Stimulated activated naive CD8-positive, alpha-beta T cell treated with anti-CD3 and anti-CD28 coated beads, Interleukin-15, Interleukin-2, amounts not matched to agents 100 U/mL and 50 U/mL, for 24 hours (primary cell): Measurements from ENCODE around the gene KIRREL2.
"Not testable (repeated sequence)": the region's sequence is repeated elsewhere in the genome, so short reads cannot be mapped to it uniquely, and the experiment has no call there.

Experiments used
- ATAC-seq: fragments of 150-1000 bp; cut with Tn5 transposase; one replicate; pipeline ENCODE4 v1.10.0; 2021
- DNase-seq: peaks from one replicate; pipeline ENCODE4 v3.0.0; 2021

KIRREL2 gene

DNA sequence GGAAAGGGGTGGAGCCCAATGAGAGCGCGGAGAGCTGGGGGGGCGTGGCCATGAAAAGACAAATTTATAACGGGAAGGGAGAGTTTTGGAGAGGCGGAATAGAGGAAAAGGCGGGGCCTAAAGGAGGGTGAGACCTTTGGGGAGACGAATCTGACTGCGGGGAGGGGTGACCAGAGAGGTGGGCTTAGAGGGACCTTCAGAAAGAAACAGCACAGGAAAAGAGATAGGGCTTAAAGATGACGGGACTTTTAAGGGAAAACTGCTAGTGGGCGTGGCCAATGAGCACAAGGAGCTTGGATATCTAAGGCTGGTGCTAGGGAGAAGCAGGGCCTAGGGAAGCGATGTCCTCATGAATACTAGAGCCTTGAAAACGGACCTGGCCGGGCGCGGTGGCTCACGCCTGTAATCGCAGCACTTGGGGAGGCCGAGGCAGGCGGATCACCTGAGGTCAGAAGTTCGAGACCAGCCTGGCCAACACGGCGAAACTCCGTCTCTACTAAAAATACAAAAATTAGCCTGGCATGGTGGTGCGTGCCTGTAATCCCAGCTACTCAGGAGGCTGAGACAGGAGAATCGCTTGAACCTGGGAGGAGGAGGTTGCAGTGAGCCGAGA is 13.5 kb downstream of the KIRREL2 start:
- ATAC-seq: not testable (repeated sequence)

DNA sequence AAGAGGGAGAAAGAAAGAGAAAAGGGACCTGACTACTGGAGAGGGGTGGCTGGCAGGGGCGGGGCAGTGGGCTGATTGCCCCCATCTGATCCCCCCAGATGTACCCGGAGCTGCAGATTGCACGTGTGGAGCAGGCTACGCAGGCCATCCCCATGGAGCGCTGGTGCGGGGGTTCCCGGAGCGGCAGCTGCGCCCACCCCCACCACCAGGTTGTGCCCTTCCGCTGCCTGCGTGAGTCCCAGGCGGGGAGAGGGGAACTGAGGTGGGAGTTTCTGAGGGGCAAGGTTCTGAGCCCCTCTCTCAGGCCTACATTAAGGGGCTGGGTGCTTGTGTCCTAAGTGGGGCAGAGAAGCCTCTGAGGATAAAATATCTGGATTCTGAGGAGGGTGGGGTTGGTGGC is 14.1 kb downstream of the KIRREL2 start:
- no peak for DNase-seq
- no peak for ATAC-seq

More for the DNA sequence above, 13.5 kb downstream of the KIRREL2 start:
- not testable (repeated sequence) for DNase-seq

DNA sequence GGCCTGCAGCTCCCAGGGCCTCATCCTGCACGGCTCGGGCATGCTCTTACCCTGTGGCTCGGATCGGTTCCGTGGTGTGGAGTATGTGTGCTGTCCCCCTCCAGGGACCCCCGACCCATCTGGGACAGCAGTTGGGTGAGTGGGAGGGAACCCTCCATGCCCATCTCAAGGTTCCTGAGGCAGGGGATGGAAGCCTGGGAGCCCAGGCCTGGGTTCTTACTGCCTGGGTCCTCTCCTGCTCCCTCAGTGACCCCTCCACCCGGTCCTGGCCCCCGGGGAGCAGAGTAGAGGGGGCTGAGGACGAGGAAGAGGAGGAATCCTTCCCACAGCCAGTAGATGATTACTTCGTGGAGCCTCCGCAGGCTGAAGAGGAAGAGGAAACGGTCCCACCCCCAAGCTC is 14.9 kb downstream of the KIRREL2 start:
- ATAC-seq: no peak
- no peak for DNase-seq

DNA sequence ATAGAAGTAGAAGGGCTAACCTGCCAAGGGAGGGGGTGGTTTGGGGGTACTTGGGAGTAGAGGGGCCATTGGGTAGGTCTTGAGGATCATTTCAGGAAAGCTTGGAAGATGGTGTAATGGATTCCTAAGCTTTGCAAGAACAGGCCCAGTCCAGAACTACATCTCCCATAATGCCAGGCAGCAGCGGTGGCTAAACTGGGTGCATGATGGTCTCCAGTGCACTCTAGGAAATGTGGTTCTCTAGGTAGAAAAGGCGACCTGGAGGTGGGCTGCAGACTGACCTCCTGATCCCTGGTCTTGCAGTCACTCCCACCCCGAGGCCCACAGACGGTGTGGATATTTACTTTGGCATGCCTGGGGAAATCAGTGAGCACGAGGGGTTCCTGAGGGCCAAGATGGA is 15.5 kb downstream of the KIRREL2 start:
- no peak for DNase-seq
- ATAC-seq: no peak

DNA sequence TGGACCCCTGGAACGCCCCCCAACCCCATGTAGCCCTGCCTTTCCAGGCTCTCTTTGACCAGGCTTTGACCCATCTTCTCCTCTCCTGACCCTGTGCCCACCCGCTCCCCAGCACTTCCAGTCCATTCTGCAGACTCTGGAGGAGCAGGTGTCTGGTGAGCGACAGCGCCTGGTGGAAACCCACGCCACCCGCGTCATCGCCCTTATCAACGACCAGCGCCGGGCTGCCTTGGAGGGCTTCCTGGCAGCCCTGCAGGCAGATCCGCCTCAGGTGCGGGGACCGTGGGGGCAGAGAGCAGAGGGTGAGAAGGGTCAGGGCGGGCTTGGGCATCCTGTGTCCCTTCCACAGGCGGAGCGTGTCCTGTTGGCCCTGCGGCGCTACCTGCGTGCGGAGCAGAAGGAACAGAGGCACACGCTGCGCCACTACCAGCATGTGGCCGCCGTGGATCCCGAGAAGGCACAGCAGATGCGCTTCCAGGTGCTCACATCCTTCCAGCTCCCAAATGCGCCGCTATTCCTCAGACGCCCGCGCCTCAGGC is 17.8 kb downstream of the KIRREL2 start:
- DNase-seq (no peak), ATAC-seq (no peak)

DNA sequence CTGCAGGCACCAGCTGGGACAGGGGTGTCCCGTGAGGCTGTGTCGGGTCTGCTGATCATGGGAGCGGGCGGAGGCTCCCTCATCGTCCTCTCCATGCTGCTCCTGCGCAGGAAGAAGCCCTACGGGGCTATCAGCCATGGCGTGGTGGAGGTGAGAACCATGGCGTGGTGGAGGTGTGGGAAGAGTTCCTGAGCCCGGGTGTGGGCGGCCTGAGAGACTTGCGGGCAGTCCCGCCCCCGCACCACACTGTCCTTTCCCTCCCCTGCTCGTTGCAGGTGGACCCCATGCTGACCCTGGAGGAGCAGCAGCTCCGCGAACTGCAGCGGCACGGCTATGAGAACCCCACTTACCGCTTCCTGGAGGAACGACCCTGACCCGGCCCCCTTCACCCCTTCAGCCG is 22.4 kb downstream of the KIRREL2 start:
- no peak for ATAC-seq
- no peak for DNase-seq

DNA sequence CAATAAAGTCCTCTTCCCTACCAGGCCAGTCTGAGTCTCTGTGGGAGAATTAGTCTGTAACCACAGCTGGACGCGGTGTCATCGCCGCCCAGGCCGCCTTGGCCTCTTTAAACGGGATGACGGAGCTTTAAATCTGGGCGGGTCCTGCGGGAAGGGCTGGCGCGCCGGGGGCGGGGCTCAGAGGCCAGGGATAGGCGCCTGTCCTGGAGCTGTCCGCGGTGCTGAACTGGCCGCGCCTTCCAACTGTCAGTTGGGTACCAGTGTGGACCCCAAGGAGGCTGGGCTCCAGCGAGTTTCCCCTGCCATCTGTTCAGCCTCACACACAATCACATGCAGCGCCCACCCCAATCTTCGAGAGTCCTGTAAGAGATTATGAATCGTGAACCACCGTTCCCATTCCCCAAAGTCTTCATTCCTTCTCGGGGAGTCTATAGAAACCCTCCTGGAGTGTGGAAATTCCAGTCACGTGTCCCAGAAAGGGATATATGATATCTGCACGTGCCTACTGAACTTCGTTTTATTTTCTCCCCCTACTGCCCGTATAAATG is 23.1 kb downstream of the KIRREL2 start:
- DNase-seq (peak; percentile 92), ATAC-seq (peak; percentile 81)

DNA sequence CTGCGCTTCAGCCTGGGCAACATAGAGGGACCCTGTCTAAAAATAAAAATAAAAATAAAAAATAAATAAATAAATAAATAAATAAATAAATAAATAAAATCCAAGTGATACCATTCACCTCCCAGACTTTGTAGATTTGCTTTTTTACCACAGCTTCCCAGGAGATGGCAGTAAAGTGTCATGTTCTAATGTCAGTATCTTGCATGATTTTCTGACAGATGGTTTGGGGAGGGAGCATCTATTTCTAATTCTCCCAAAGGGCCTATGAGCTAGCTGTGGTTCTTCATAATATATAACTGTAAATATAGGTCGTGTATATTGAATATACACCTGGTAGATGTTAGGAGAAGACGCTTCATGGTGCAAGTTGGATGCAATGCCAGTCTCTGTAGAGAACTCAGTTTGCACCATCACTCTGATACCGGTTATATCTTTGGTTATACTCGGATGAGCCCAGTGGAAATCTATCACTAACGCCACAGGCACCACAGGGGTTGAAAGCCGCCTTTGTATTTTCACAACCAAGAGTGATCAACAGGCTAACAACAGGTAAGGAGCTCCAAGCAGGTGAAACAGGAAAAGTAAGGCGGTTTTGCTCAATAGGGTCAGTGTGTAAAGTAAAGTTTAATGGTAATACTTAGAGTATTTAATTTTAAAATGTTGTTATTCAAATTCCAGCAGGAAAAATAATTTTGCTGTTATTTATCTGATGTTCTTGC is 25.6 kb downstream of the KIRREL2 start:
- ATAC-seq (no peak), DNase-seq (no peak)

DNA sequence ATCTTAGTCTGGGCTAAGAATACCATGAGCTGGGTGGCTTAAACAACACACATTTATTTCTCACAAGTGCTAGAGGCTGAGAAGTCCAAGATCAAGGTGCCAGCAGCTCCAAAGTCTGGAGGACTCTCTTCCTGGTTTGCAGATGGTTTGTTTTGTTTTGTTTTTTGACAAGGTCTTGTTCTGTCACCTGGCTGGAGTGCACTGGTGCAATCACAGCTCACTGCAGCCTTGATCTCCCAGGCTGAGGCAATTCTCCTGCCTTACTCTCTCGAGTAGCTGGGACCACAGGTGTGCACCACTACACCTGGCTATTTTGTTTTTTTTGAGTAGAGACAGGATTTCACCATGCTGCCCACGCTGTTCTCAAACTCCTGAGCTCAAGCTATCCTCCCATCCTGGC is 27.2 kb downstream of the KIRREL2 start:
- ATAC-seq (no peak), DNase-seq (no peak)

DNA sequence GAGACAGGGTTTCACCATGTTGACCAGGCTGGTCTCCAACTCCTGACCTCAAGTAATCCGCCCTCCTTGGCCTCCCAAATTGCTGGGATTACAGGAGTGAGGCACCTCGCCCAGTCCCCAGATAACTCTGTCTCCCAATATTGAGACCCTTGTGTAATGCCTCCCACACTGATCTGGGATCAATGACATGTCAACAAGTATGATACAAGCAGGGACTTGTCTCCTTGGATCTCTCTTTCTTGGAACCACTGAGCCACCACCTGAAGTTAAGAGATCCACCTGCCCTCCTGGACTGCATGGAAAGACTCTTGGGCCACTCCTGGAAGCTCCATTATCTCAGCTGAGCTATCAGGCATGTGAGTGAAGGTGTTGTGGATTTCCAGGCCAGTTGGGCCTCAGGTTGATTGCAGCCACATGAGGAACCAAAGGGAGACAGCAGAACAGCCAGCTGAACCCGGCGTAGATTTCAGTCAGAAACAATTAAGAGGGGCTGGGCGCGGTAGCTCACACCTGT is 28.6 kb downstream of the KIRREL2 start:
- no peak for ATAC-seq
- DNase-seq: no peak

DNA sequence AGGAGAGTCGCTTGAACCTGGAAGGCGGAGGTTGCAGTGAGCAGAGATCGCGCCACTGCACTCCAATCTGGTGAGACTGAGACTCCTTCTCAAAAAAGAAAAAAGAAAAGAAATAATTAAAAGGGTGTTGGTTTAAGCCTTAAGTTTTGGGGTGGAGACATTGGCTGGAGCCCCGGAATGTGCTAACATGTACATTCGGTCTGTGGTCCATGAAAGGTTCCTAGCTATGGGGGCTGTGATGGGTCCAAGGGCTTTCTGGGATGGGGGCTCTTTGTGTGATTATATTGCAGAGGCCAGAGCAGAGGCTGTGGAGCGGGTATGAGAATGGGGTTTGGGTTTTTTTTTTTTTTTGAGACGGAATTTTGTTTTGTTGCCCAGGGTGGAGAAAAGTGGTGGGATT is 29.2 kb downstream of the KIRREL2 start:
- DNase-seq (no peak), ATAC-seq (no peak)

DNA sequence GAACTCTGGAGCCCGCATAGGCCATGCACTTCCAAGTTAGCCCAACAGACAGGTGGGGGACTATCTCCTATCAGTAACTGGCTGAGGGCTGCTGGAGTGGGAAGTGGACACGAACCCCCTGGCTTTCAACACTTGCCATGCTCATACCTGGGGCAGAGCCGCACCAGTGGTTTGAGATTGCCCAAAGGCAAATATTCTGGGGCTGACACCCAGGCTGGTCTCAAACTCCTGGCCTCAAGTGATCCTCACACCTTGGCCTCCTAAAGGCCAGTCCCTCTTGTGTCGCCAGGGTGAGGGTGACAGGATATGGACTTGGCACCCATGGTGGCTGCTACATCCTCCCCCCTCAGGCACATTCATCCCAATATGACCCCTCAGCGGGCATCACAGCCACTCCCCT is 30.5 kb downstream of the KIRREL2 start:
- no peak for ATAC-seq
- no peak for DNase-seq

DNA sequence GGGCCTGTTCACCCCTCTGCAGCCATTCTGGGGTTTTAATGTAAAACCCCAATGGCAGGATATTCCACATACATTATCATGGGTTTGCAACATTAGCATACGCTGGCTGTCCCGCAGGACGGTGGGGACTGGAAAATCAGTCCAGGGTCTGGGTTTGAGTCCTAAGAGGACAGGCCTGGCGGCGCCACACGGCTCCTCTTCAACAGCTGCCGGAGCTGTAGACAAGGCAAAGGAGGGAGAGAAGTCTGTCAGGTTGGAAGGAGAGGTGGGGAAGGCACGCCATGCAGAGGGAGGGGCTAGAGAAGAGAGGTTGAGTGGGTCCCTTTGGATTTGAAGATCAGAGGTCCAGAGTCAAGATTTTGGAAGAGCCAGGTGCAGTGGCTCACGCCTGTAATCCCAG is 31.7 kb downstream of the KIRREL2 start:
- no peak for ATAC-seq
- DNase-seq: no peak

DNA sequence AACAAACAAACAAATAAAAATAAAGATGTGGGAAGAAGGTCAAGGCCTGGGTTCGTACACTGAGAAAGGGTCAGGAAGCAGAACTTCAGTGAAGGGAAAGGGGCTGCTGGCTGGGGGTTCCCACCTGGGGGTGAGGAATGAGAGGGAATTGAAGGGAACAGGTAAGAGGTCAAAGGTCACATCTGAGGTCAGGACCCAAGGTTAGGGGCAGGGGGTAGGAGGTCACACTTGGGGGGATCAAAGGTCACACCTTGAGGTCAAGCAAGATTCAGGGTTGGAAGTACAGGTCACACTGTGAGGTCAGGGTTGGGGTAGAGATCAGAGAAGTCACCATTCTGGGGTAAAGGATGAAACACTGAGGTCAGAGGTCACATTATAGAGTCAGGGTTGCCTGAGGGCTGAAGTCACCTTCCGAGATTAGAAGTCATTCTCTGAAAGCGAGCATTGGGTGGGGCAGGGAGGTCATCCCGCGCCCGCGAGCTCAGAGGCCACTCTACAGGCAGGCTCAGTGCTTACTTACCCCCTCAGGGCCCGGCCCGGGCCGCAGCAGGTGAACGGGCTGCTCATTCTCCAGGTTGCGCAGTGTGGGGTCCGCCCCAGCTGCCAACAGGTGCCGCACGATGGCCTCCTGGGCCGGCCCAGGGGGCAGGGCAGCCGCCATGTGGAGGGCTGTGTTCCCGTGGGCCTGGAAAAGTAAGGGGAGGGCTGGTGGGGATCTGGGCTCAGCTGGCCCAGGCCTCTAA is 32.8 kb downstream of the KIRREL2 start:
- no peak for ATAC-seq
- DNase-seq: no peak

DNA sequence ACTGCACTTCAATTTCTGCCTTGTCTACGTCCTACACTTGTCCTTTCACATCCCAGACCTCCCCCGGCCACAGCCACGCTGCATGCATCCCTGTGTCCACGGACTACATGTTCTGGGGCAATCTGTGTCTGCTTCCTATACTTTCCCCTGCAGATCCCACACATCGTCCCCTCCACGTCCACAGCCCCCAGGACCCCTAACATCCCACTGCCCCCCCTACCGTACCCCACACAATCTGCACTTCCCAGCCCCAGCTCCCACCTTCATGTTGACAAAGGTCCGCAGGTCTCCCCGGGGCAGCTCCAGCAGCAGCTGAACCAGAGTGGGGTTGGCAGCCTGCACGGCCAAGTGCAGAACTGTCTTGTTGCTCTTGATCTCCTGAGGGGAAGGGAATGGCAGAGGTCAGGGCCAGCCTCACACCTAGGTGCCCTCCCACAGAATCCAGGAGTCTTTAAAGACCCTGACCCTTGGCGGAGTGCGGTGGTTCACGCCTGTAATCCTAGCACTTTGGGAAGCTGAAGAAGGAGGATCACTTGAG is 33.5 kb downstream of the KIRREL2 start:
- DNase-seq: no peak
- no peak for ATAC-seq

DNA sequence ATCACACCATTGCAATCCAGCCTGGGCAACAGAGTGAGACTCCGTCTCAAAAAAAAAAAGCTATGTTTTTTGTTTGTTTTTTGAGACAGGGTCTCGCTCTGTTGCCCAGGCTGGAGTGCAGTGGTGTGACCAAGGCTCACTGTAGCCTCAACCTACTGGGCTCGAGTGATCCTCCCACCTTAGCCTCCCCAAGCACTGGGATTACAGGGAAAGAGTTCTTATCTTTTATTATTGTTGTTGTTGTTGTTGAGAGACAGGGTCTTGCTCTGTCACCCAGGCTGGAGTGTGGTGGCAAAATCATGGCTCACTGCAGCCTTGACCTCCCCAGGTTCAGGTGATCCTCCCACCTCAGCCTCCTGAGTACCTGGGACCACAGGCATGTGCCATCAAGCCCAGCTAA is 35.1 kb downstream of the KIRREL2 start:
- ATAC-seq, DNase-seq: not testable (repeated sequence)

DNA sequence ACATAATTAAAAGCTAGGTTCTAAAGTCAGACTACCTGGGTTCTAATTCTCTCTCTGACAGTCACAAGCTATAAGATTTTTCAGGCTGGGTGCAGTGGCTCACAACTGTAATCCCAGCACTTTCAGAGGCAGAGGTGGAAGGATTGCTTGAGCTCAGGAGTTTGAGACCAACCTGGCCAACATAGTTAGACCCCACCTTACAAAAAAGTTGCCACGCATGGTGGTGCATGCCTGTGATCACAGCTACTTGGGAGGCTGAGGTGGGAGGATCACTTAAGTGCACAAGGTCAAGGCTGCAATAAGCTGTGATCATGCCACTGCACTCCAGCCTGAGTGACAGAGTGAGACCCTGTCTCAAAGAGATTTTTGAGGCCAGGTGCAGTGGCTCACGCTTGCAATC is 37.6 kb downstream of the KIRREL2 start:
- DNase-seq (no peak), ATAC-seq (no peak)

DNA sequence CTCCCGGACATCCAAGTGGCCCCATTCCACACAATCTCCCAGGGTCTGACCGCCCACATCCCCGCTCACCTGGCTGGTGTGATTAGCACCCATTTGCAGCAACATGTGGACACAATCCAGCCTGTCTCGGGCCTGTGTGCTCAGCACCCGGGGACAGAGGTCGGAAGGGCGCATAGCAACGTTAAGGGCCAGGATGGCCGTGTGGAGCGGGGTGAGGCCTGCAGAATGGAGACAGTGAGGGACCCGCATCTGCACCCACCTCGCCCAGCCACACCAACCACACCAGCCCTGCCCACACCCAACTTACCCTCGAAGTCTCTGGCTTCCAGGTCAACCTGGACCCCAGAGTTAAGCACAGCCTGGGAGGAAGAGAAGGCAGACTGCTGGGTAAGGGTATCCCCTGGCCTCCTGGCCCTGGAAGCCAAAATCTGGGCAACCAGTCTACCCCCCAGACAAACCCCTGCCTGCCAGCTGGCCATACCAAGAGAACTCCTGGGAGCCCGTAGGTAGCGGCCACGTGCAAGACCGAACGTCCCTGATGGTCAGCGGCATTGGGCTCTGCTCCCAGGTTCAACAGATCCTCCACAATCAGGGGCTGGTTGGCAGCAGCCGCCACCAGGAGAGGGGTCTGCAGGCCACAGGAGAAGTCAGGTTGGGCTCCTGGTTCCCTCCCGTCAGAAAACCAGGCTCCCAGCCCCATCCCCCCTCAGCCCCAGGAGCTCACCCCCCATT is 39.4 kb downstream of the KIRREL2 start:
- DNase-seq (no peak), ATAC-seq (no peak)

DNA sequence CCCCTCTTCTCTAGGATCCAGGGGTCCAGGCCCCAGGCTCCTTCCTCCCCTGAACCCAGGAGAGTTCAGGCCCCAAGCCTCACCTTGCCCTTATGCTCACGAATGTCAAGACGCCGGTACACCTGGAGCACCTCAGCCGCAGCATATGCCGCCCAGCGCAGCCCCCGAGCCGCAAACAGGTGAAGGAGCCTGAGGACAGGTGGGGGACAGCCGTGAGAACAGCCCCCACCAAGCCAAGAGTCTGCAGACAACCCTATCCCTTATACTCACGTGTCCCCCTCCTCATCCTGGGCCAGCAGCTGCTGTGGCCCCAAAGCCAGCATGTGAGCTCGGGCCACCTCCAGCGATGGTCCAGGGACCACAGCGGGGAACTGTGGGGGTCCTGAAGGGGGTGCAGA is 39.9 kb downstream of the KIRREL2 start:
- ATAC-seq (no peak), DNase-seq (no peak)

DNA sequence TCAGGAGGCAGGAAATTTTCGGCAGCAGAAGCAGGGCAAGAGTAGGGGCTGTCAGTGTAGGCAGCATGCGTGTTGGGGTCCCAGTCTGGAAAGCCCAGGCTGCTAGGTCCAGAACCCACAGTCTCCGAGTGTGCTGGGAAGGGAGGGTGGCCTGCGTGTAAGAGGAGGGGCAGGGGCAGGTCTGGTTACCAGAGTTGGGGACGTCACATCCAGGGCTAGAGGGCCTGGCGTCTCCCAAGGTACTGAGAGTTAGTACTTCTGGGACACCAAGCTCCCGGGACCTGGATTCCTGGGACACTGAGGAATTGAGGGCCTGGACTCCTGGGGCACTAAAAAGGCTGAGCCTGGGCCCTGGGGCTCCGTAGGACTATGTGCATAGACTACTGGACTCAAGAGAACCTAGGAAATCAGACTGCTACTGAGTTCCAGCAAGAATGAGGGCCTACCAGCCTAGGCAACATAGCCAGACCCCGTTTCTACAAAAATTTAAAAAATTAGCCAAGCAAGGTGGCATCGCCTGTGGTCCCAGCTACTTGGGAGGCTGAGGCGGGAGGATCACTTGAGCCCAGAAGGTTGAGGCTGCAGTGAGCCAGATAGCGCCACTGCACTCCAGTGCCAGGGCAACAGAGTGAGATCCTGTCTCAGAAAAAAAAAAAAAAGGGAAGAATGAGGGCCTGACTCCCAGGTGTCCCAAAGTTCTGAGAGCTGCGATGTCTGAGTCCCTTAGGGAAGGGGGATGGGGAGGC is 41.2 kb downstream of the KIRREL2 start:
- ATAC-seq (no peak), DNase-seq (no peak)

DNA sequence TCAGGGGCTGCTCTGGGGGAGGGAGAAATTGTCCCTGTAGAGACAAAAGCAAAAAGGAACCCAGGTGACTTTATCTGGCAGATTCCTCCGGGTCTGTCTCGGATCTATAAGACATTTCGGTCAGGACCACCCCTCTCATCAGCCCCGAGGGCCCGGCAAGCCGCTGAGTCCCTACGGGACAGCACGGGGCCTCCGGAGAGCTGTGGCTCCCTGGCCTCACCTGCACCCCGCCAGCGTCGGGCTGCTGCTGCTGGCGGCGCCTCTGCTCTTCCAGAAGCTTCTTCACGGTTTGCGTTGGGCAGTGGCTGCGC is 41.7 kb downstream of the KIRREL2 start:
- DNase-seq (no peak), ATAC-seq (no peak)
